BE2C (cell line): Measurements from ENCODE around the gene P3H2.

Experiments
- DNase-seq: peaks from one replicate; pipeline ENCODE4 v3.0.0-alpha.2; 2020
- H3K27me3 ChIP-seq: fragments of 250-450 bp; sonication (Bioruptor Pico); 2 replicates; pipeline ENCODE4 v1.5.1; 2020; ENCODE audit warnings: mild to moderate bottlenecking
- H3K36me3 ChIP-seq: fragments of 250-450 bp; sonication (Bioruptor Pico); 2 replicates; pipeline ENCODE4 v1.5.1; 2020; ENCODE audit warnings: mild to moderate bottlenecking
- H3K4me1 ChIP-seq: fragments of 250-450 bp; sonication (Bioruptor Pico); 2 replicates; pipeline ENCODE4 v1.5.1; 2020
- H3K4me3 ChIP-seq: 2 replicates; pipeline ENCODE4 v1.5.1; 2011; ENCODE audit warnings: low read depth, low read length
- H3K9me3 ChIP-seq: fragments of 250-450 bp; sonication (Bioruptor Pico); 2 replicates; pipeline ENCODE4 v1.5.1; 2020
- CTCF ChIP-seq: IDR thresholded peaks from 2 replicates; pipeline ENCODE4 v1.5.1; 2012; ENCODE audit warnings: mild to moderate bottlenecking, low read depth, low read length

P3H2 gene

GRCh38 chr3:190048932-190049441 is 71.7 kb downstream of the P3H2 start:
- H3K27me3 ChIP-seq, result no peaks in the 10 kb centered on the region
- DNase-seq, result no peak
- no peak overlapping the region for H3K4me3 ChIP-seq
- H3K36me3 ChIP-seq, result no peaks in the 10 kb centered on the region
- H3K9me3 ChIP-seq, result no peaks in the 10 kb centered on the region
- no peak for TF ChIP-seq CTCF
- H3K4me1 ChIP-seq, result no peaks in the 10 kb centered on the region

DNA sequence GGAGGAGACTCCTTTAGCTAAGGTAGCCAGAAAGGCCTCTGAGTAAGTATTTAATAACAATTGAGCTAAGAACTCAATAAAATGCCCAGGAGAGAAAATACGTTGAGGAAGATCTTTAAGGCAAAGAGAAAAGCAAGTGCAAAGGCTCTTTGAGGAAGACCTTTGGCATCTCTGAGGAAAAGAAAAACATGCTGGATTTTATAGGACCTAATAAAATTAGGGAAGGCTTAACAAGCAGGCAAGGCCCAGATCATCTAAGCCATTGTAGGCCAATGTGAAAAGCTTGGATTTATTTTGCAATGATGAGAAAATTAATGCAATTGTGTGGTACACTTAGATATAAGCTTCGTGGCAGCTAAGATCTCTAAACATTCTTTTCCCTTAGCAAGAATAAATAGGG is 75.7 kb downstream of the P3H2 start:
- no peak for TF ChIP-seq CTCF
- Histone ChIP-seq H3K27me3 (no peaks in the 10 kb centered on the region), H3K4me1 (no peaks in the 10 kb centered on the region)

DNA sequence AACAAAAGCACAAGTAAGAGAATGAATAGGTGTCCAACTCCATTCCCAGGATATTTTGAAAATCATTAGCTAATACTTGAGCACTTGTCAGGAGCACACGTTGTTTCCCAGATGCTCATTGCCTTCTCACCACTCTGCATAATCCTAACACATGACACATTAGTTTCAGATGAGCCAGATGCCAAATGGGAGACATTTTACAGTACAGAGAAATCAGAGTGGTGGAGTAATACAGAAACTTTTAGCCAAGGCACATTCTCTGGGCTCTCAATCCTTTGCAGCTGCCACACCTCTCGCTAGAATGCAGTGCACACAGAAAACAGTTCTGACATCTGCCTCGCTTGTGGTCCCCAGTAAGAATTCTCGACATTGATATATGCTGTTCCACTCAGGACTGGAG is 76.6 kb downstream of the P3H2 start:
- H3K4me1 ChIP-seq, result no peaks in the 10 kb centered on the region
- no peak for TF ChIP-seq CTCF
- no peak for DNase-seq
- H3K36me3 ChIP-seq, result no peaks in the 10 kb centered on the region
- no peaks in the 10 kb centered on the region for H3K9me3 ChIP-seq
- no peak overlapping the region for H3K4me3 ChIP-seq
- H3K27me3 ChIP-seq, result no peaks in the 10 kb centered on the region

More for the DNA sequence above, 75.7 kb downstream of the P3H2 start:
- H3K4me3 ChIP-seq, result no peak overlapping the region
- H3K36me3 ChIP-seq, result no peaks in the 10 kb centered on the region
- no peak for DNase-seq
- H3K9me3 ChIP-seq, result no peaks in the 10 kb centered on the region

- DNase-seq, result no peak
- no peaks in the 10 kb centered on the region for H3K27me3 ChIP-seq
- no peak overlapping the region for H3K4me3 ChIP-seq
- H3K36me3 ChIP-seq, result no peaks in the 10 kb centered on the region
- no peaks in the 10 kb centered on the region for H3K9me3 ChIP-seq
- no peaks in the 10 kb centered on the region for H3K4me1 ChIP-seq
- no peak for TF ChIP-seq CTCF
Observed at GRCh38 chr3:190043741-190044140, 77.0 kb downstream of the P3H2 start.

- Histone ChIP-seq H3K27me3 (no peaks in the 10 kb centered on the region), H3K4me3 (no peak overlapping the region), H3K36me3 (no peaks in the 10 kb centered on the region), H3K9me3 (no peaks in the 10 kb centered on the region), H3K4me1 (no peaks in the 10 kb centered on the region)
- no peak for DNase-seq
- no peak for TF ChIP-seq CTCF
Observed at GRCh38 chr3:190042558-190042957, 78.1 kb downstream of the P3H2 start.

DNA sequence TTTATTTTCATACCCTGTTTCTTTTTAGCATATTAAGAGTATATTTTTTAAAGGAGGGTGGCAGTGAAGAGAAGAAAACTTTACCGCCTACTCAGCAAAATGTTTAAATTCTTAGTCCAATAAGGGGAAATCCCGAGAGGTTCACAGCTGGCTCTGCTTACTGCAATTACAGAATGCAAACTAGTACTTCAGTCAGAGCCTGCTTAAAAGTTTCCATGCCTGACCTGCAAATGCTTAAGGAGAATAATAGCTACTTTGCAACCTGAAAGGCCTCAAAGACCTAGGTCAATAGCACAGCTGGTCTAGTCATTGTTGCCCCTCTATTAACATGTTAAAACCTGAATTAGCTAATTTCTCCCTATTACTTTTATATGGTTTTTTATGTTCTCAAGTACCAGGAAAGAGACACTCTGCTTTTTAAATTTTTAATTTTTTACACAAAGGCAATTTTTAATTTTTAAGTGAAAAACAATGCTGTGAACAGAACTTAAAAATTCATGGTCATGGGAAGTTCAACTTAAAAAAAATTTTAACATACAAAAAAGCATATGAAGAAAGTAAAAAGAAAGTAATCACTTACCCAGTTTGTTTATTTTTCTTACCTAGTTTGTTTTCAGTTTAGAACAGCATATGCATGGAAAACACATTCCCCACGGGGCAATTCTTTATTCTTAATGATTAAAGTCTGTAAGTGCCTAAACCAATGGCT is 79.2 kb downstream of the P3H2 start:
- no peaks in the 10 kb centered on the region for H3K36me3 ChIP-seq
- no peaks in the 10 kb centered on the region for H3K9me3 ChIP-seq
- no peaks in the 10 kb centered on the region for H3K27me3 ChIP-seq
- DNase-seq, result no peak
- no peaks in the 10 kb centered on the region for H3K4me1 ChIP-seq
- no peak for TF ChIP-seq CTCF
- H3K4me3 ChIP-seq, result no peak overlapping the region
